ENCODE data around the gene CCDC122. TPM values are rescaled to one million over a fixed set of nuclear protein-coding genes. Genes with fewer than 3 reads are reported as not detected.

CCDC122 gene
- total and polyA plus RNA-seq, 2 donors (not counting 3 experiments of a cell fraction or from before 2014, with no cell fraction given): 0.57 to 7.5 TPM

DNA sequence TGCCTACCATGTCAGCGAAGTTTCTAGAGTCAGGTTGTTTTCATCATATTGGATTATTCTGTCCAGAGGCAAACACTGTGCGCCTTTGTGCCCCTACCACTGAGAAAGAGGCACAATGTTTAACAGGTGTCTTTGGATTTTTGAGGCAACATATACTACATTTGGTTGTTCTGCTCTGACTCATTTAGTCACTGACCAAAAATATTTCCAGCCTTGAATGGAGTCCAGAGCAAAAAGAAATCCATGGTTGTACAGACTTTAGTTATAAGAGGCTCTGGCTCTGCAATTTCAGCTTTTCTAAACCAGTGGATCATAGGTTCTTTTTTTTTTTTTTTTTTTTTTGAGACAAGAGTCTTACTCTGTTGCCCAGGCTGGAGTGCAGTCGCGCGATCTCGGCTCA is 35.9 kb upstream of the CCDC122 start:
- BruUV-seq (replicated peaks): no TSS peak
- POLR2A ChIA-PET: no interaction called here
- DNase-seq (ENCODE audit: low read depth, low spot score): no peak

More for the DNA sequence above, 35.9 kb upstream of the CCDC122 start:
- dilution Hi-C loops (cut with MboI; ENCODE audit: extremely low pct_ligation_motif_present, low sequenced_read_pairs) (loop anchor here (25.0 kb wide), 1 partner anchor 547 kb away; no protein-coding TSS in a partner anchor), intact Hi-C loops (cut with micrococcal nuclease) (no loop called here)
- no peak overlapping the region for H3K27ac ChIP-seq (ENCODE audit: insufficient read depth, low read depth, low read length)
- FAIRE-seq: no peak
- CTCF ChIA-PET: interaction anchor here (1.6 kb wide), 1 partner anchor 21 kb away, joined by 7 read pairs; no protein-coding TSS in a partner anchor
- H3K36me3 ChIP-seq (ENCODE audit: control insufficient read depth in 2 of 2, extremely low read depth in 1 of 2, insufficient read depth in 2 of 2, low read length in 2 of 2): no peaks in the 10 kb centered on the region
- H3K79me2 ChIP-seq (ENCODE audit: control insufficient read depth, insufficient read depth, low read length): no peaks in the 10 kb centered on the region
- H3K4me2 ChIP-seq (ENCODE audit: insufficient read depth, low read length): no peak overlapping the region
- no peaks in the 10 kb centered on the region for H4K20me1 ChIP-seq (replicated peaks; ENCODE audit: control insufficient read depth, extremely low read depth, insufficient read depth, low read length)
- TF ChIP-seq, protein P1, sequence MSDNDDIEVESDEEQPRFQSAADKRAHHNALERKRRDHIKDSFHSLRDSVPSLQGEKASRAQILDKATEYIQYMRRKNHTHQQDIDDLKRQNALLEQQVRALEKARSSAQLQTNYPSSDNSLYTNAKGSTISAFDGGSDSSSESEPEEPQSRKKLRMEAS (IDR thresholded peaks at IDR 0.05; ENCODE audit: insufficient read depth, insufficient read length): no peak
- TF ChIP-seq FOS (IDR thresholded peaks at IDR 0.05; ENCODE audit: borderline replicate concordance, insufficient read depth, low read length): no peak
- no peak for TF ChIP-seq JUN (IDR thresholded peaks at IDR 0.05; ENCODE audit: borderline replicate concordance, insufficient read depth, insufficient read length, low read depth)
- TF ChIP-seq, protein P2, sequence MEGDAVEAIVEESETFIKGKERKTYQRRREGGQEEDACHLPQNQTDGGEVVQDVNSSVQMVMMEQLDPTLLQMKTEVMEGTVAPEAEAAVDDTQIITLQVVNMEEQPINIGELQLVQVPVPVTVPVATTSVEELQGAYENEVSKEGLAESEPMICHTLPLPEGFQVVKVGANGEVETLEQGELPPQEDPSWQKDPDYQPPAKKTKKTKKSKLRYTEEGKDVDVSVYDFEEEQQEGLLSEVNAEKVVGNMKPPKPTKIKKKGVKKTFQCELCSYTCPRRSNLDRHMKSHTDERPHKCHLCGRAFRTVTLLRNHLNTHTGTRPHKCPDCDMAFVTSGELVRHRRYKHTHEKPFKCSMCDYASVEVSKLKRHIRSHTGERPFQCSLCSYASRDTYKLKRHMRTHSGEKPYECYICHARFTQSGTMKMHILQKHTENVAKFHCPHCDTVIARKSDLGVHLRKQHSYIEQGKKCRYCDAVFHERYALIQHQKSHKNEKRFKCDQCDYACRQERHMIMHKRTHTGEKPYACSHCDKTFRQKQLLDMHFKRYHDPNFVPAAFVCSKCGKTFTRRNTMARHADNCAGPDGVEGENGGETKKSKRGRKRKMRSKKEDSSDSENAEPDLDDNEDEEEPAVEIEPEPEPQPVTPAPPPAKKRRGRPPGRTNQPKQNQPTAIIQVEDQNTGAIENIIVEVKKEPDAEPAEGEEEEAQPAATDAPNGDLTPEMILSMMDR (IDR thresholded peaks at IDR 0.05; ENCODE audit: extremely low read depth in 1 of 2, insufficient read depth in 1 of 2, low read depth in 1 of 2, low read length in 2 of 2): no peak
- TF ChIP-seq POLR2A (IDR thresholded peaks at IDR 0.05; ENCODE audit: low read depth, low read length): no peak
- no peak for TF ChIP-seq MYC (IDR thresholded peaks at IDR 0.05; ENCODE audit: low read depth, low read length)
- TF ChIP-seq POLR2AphosphoS5 (IDR thresholded peaks at IDR 0.05; ENCODE audit: insufficient read depth, low read depth, low read length): no peak
- TF ChIP-seq EZH2 (IDR thresholded peaks at IDR 0.05; ENCODE audit: borderline replicate concordance, low read depth, low read length, severe bottlenecking): no peak
- no peak for TF ChIP-seq GATA2 (IDR thresholded peaks at IDR 0.05; ENCODE audit: insufficient read depth, insufficient read length, low read depth, low read length)
- H3K9me3 ChIP-seq (replicated peaks; ENCODE audit: control insufficient read depth, insufficient read depth, low read length): no peaks in the 10 kb centered on the region
- no peak overlapping the region for H3K9ac ChIP-seq (replicated peaks; ENCODE audit: extremely low read depth, insufficient read depth, low read length)
- H3K4me1 ChIP-seq (ENCODE audit: control insufficient read depth, extremely low read depth, insufficient read depth, low read length): no peaks in the 10 kb centered on the region
- peaks cover 6 to 10% of the 10 kb centered on the region in 2 experiments for H3K27me3 ChIP-seq (ENCODE audit: control insufficient read depth in 2 of 2, insufficient read depth in 2 of 2, low read length in 2 of 2)
- no peak overlapping the region for H3K4me3 ChIP-seq (replicated peaks in 1 of 3; ENCODE audit: insufficient read depth in 1 of 3, low read depth in 1 of 3, low read length in 3 of 3)
- no peak overlapping the region for H2AFZ ChIP-seq (ENCODE audit: low read depth, low read length)
- no peaks in the 10 kb centered on the region for H3K9me1 ChIP-seq (replicated peaks; ENCODE audit: control insufficient read depth, extremely low read depth, insufficient read depth, low read length)

Measured in endothelial cell of umbilical vein (primary cell).